Muscle of leg (tissue), 11 donors: ENCODE measurements around the gene PCNX1. TPM values are rescaled to one million over a fixed set of nuclear protein-coding genes. Genes with fewer than 3 reads are reported as not detected.
A peak's percentile ranks its signal among the peaks of the same experiment; 100 is the strongest.

Experiments used
- DNase-seq: peaks from one replicate; pipeline ENCODE4 v3.0.0; 2013
- H3K27ac ChIP-seq: one replicate; pipeline ENCODE4 v1.5.1; 2013; ENCODE audit warnings: mild to moderate bottlenecking, low read length, control low read depth
- H3K27me3 ChIP-seq: one replicate; pipeline ENCODE4 v1.6.1; 2013; ENCODE audit warnings: low read length; ENCODE audit not compliant: control insufficient read depth, insufficient read depth
- H3K36me3 ChIP-seq: one replicate; pipeline ENCODE4 v1.6.1; 2013; ENCODE audit warnings: low read length; ENCODE audit not compliant: control insufficient read depth, insufficient read depth
- H3K4me1 ChIP-seq: one replicate; pipeline ENCODE4 v1.6.1; 2013; ENCODE audit warnings: low read length; ENCODE audit not compliant: control insufficient read depth, insufficient read depth
- H3K4me3 ChIP-seq: one replicate; pipeline ENCODE4 v1.5.1; 2013; ENCODE audit warnings: low read length, control low read depth
- H3K9me3 ChIP-seq: replicated peaks from 2 replicates; pipeline ENCODE4 v1.6.1; 2013; ENCODE audit warnings: low read depth, low read length; ENCODE audit not compliant: control insufficient read depth
- WGBS: methylation state at CpG from one replicate; pipeline ENCODE4 v1.1.5; 2013; ENCODE audit warnings: missing lambda C conversion rate; ENCODE audit not compliant: insufficient coverage; 5-methylcytosine and 5-hydroxymethylcytosine counted together
- polyA plus RNA-seq, 8 donors: library from polyadenylated mRNA; unstranded; fragments of 120-200 nt; gene quantifications; one replicate each; pipeline versions ENCODE4 v1.2.1 to v1.2.3, GENCODE V29; 2013; ENCODE audit warnings: inconsistent platforms in 1 of 8, low replicate concordance in 1 of 8; ENCODE audit not compliant: insufficient read length in 8 of 8, insufficient read depth in 1 of 8
- total RNA-seq: library from RNA; stranded (reverse); fragments of 120-200 nt; gene quantifications from one replicate; pipeline ENCODE4 v1.2.4, GENCODE V29; 2013

PCNX1 gene
- total and polyA plus RNA-seq, 9 donors, result 14.8 to 37.7 (median 22.4) TPM

DNA sequence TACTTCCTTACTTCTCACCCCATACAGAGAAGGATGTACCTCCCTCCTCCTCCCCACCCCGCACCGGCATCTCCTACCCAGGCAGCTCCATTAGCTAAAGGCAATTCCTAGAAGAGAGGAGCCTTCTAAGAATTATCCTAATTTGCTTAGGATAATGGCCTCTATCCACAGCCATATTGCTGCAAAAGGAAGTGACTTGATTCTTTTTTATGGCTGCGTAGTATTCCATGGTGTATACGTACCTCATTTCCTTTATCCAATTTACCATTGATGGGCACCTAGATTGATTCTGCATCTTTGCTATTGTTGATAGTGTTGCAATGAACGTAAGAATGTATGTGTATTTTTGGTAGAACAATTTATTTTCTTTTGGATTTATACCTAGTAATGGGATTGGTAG, 189.7 kb downstream of the PCNX1 start:
- no peaks in the 10 kb centered on the region for H3K27me3 ChIP-seq
- H3K36me3 ChIP-seq, result peaks cover 10% of the 10 kb centered on the region
- H3K27ac ChIP-seq, result no peak overlapping the region
- H3K9me3 ChIP-seq, result no peaks in the 10 kb centered on the region
- DNase-seq, result no peak
- WGBS, result no CpG with 5 or more reads among the region's 5 CpGs
- no peaks in the 10 kb centered on the region for H3K4me1 ChIP-seq
- no peak overlapping the region for H3K4me3 ChIP-seq

DNA sequence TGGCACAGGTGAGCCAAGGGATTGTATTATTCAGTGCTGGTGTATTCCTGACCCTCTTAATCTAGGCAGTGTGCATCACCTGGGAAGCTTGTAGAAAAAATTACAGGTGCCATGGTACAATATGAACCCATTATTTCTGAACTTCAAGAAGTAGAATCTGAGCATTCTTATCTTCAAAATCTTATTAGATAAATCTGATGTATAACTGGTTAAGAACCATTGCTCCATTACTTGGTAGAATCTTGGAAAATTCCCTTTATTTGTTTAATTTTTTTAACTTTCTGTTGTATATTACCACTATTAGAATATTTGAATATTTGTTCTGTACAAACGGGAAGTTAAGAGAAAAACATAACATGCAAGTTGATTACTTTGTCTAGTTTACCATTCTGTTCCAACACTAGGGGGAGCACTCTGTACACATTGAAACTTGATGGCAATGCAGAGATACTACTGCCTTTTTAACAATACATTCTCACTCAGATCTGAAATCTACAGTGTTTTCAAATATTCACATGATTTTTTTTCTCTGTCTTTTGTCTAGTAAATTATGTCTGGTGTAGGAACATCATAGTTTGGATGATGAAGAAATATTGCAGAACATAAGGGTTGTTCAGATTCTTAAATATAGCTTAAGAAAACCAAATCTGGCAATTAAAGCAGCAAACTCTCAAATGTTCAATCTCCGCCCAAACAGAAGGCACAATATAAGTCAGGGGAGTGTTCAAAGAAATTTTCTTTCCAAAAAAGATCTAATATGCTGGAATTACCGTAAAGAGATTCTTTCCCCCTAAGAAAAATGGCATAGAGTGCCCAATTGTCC, 196.6 kb downstream of the PCNX1 start:
- no peak overlapping the region for H3K4me3 ChIP-seq
- WGBS, result no CpG with 5 or more reads among the region's 3 CpGs
- H3K27me3 ChIP-seq, result no peaks in the 10 kb centered on the region
- H3K36me3 ChIP-seq, result peaks cover 25% of the 10 kb centered on the region
- H3K27ac ChIP-seq, result no peak overlapping the region
- no peaks in the 10 kb centered on the region for H3K4me1 ChIP-seq
- H3K9me3 ChIP-seq, result no peaks in the 10 kb centered on the region
- peak; percentile 67 for DNase-seq

DNA sequence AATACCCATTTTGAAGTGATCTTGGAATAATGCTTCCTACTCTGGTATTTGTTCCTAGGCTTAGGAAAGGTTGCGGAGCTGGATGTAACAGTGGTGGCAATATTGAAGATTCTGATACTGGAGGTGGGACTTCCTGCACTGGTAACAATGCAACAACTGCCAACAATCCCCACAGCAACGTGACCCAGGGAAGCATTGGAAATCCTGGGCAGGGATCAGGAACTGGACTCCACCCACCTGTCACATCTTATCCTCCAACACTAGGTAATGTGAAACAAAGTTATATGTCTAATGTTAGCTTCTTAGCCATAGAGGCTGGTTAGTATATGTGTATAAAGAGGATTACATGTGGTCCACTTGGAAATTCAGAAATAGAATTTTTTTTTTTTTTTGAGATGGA, 197.9 kb downstream of the PCNX1 start:
- Histone ChIP-seq H3K36me3 (peaks cover 32% of the 10 kb centered on the region), H3K4me1 (no peaks in the 10 kb centered on the region), H3K27me3 (no peaks in the 10 kb centered on the region), H3K9me3 (no peaks in the 10 kb centered on the region), H3K4me3 (no peak overlapping the region), H3K27ac (no peak overlapping the region)
- no peak for DNase-seq
- WGBS, result no CpG with 5 or more reads among the region's 2 CpGs

DNA sequence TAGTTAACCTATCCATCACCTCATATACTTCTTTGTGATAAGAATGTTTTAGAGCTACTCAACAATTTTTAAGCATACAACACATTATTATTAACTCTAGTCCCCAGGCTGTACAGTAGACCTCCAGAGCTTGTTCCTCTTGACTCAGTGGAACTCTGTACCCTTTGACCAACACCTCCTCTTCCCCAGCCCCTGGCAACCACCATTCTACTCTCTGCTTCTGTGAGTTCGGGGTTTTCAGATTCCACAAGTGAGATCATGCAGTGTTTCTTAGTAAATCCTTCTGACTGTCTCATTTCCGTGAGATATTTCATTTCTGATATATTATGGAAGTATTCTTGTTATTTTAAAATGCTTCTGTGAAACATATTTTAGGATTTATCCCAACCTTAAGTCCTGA, 200.7 kb downstream of the PCNX1 start:
- H3K27ac ChIP-seq, result no peak overlapping the region
- H3K9me3 ChIP-seq, result no peaks in the 10 kb centered on the region
- DNase-seq, result no peak
- no peaks in the 10 kb centered on the region for H3K27me3 ChIP-seq
- no peak overlapping the region for H3K4me3 ChIP-seq
- H3K4me1 ChIP-seq, result no peaks in the 10 kb centered on the region
- WGBS, result no CpG with 5 or more reads among the region's 2 CpGs
- H3K36me3 ChIP-seq, result peaks cover 27% of the 10 kb centered on the region

DNA sequence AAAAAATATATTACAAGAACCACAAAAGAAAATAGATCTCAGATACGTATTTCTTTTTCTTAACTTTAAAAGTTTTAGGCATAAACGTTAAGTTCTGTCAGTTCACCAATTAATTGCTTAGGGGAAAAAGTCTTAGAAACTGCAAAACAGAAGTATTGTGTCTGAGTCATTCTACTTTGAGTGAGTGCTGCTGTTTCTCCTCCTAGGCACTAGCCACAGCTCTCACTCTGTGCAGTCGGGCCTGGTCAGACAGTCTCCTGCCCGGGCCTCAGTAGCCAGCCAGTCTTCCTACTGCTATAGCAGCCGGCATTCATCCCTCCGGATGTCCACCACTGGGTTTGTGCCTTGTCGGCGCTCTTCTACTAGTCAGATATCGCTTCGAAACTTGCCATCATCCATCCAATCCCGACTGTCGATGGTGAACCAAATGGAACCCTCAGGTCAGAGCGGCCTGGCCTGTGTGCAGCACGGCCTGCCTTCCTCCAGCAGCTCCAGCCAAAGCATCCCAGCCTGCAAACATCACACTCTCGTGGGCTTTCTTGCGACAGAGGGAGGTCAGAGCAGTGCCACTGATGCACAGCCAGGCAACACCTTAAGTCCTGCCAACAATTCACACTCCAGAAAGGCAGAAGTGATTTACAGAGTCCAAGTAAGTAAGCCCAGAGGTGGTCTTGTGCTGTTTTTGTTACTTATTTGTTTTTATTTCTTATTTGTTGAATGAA, 201.3 kb downstream of the PCNX1 start:
- Histone ChIP-seq H3K9me3 (no peaks in the 10 kb centered on the region), H3K27ac (no peak overlapping the region), H3K36me3 (peaks cover 22% of the 10 kb centered on the region), H3K4me3 (no peak overlapping the region), H3K27me3 (no peaks in the 10 kb centered on the region), H3K4me1 (no peaks in the 10 kb centered on the region)
- DNase-seq, result no peak
- WGBS, result 93% methylated on average over 12 of the region's 16 CpGs

DNA sequence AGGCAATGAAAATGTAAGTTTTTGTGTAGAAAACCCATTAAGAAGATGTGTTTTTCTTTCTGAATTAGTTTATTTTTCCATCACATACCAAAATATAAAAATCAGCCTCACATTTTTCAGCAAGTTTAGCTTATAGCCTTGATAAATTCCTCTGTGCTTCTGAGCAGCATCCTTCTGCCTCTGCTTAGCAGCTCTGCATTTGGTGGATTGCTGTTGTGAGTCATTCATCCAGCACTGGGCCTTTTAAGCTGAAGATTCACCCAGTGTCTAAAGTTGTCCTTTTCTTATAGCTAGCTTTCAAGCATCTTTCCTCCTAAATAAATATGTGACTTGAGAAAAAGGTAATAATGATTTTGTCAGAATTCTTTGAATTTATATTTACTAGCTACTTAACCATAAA, 206.1 kb downstream of the PCNX1 start:
- Histone ChIP-seq H3K27me3 (no peaks in the 10 kb centered on the region), H3K4me3 (no peak overlapping the region), H3K36me3 (peaks cover 13% of the 10 kb centered on the region), H3K4me1 (no peaks in the 10 kb centered on the region), H3K9me3 (no peaks in the 10 kb centered on the region), H3K27ac (no peak overlapping the region)
- DNase-seq, result no peak

DNA sequence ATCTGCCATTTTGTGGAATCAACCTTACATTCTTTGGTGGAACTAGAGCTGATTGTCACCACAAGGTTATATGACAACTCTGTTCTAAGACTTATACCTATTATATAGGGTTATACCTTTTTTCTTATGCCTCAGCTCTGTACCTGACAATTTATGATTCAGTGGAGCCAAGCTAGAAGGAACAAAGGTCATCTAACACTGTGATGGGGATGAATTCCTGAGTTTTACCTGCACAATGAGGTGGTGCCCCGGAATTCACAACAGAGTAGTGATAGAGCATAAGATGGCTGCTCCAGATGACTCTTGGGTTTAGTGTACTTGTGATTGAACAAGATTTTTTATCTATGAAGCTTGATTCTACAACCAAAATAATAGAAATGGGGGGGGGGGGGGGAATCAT, 207.3 kb downstream of the PCNX1 start:
- Histone ChIP-seq H3K4me3 (no peak overlapping the region), H3K27ac (no peak overlapping the region), H3K4me1 (no peaks in the 10 kb centered on the region), H3K9me3 (no peaks in the 10 kb centered on the region), H3K36me3 (peaks cover 4% of the 10 kb centered on the region), H3K27me3 (no peaks in the 10 kb centered on the region)
- DNase-seq, result no peak
- WGBS, result 100% methylated on average over 1 of the region's 1 CpG

DNA sequence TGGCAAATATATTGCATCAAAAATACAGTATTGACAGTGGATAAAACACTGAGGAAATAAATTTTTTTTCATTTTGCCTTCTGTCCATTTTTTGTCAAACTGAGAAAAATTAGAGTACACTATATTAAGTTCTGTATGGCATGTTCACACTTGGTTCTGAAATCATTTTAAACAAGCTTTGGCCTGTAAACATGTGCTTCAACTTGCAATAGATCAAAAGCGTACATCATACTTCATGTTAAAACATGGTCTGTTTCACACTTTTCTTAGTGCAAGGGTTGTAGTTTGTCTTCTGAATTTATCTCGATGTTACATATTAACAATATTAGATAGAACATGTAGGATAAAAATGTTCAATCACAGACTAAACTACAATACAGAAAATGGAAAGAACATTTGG, 208.0 kb downstream of the PCNX1 start:
- Histone ChIP-seq H3K4me1 (no peaks in the 10 kb centered on the region), H3K27ac (no peak overlapping the region), H3K36me3 (no peaks in the 10 kb centered on the region), H3K9me3 (no peaks in the 10 kb centered on the region), H3K27me3 (no peaks in the 10 kb centered on the region), H3K4me3 (no peak overlapping the region)
- WGBS, result no CpG with 5 or more reads among the region's 2 CpGs
- DNase-seq, result no peak

DNA sequence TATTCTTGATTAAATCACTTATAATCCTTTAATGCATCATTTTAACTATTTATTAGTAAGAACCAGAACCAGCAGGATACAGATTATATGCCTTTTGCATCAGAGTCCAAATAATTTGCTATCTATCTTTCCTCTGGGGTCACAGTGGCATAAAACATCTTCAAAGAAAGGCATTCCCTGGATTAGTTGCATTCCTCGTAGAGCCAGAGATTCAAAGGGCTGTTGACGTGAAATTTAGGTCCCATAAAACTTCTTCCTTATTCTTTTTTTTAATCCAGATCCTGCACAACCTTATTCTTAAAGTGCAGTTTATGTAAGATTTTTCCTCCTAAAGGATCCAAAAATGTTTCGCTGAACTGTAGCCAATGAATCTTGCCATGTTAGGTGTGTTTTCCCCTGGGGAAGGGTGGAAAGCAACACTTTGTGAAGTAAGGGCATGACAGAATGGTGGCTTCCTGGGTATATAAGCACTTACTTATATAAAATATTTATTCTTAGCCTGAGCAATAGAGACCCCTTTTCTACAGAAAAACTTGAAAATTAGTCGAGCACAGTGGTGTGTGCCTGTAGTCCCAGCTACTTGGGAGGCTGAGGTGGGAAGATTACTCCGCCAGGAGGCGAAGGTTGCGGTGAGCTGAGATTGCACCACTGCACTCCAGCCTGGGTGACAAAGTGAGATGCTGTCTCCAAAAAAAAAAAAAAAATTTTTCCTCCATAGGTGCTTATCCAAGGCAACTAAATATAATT, 208.7 kb downstream of the PCNX1 start:
- no peaks in the 10 kb centered on the region for H3K4me1 ChIP-seq
- H3K27me3 ChIP-seq, result no peaks in the 10 kb centered on the region
- no peak for DNase-seq
- no peaks in the 10 kb centered on the region for H3K36me3 ChIP-seq
- no peak overlapping the region for H3K27ac ChIP-seq
- 96% methylated on average over 4 of the region's 7 CpGs for WGBS
- no peak overlapping the region for H3K4me3 ChIP-seq
- H3K9me3 ChIP-seq, result no peaks in the 10 kb centered on the region

DNA sequence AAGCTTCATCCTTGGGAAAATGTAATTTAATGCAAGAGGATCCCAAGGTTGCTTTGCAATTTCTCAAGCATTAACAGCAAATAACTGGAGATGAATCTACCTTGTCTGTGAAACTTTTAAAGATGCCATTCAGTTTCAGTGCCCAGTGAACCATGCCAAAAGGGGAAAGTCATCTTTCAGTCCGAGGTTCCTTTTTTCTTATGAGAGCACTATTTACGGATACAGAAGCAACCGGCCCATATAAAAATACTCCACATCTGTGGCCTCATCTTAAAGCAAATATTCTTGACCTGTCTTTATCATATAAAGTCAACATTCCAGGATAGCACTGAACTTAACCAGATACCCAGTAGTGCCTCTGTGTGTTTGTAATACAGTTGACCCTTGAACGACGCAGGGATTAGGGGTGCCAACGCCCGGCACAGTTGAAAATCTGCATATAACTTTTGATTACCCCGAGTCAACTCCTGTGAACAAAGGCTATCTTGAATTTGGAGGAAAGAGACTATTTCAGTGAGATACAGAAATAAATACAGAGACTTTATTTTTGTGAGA, 209.4 kb downstream of the PCNX1 start:
- no peak for DNase-seq
- no peaks in the 10 kb centered on the region for H3K27me3 ChIP-seq
- H3K4me1 ChIP-seq, result no peaks in the 10 kb centered on the region
- H3K36me3 ChIP-seq, result no peaks in the 10 kb centered on the region
- no peaks in the 10 kb centered on the region for H3K9me3 ChIP-seq
- no peak overlapping the region for H3K27ac ChIP-seq
- WGBS, result 72% methylated on average over 6 of the region's 8 CpGs
- no peak overlapping the region for H3K4me3 ChIP-seq
